ENCODE data around the gene PHTF1. TPM values are rescaled to one million over a fixed set of nuclear protein-coding genes. Genes with fewer than 3 reads are reported as not detected.

Gene PHTF1
- total RNA-seq, 1 experiment from 2014 or later, result 27.3 TPM

DNA sequence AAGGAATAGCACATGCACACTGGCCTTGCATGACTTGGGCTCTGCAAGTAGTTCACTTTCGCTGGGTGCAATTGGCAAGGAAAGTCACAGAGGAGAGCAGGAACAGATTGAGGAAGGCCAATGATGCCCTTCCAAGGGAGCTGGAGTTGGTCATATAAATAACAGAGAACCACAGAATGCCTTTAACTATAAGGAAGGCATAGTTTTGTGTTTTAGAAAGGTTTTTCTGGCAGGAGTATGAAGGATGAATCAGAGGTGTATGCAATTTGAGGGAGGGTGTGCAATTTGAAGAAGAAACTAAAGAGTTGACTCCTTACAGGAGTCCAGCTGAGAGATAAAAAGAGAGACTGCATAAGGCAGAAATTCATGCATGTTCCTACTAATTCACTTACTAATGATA, 112.1 kb downstream of the PHTF1 start:
- H2AFZ ChIP-seq (ENCODE audit: low read length), result no peak overlapping the region
- no peaks in the 10 kb centered on the region for H3K9me2 ChIP-seq (replicated peaks; ENCODE audit: low read length)
- no peak overlapping the region for H3K4me2 ChIP-seq (ENCODE audit: low read length)
- H3K36me3 ChIP-seq (ENCODE audit: low read depth, low read length), result no peaks in the 10 kb centered on the region
- ChIA-PET CTCF (no interaction called here), POLR2A (ENCODE audit: unreplicated experiment) (no interaction called here)
- no TSS peak for BruUV-seq (replicated peaks)
- TF ChIP-seq, protein P1, sequence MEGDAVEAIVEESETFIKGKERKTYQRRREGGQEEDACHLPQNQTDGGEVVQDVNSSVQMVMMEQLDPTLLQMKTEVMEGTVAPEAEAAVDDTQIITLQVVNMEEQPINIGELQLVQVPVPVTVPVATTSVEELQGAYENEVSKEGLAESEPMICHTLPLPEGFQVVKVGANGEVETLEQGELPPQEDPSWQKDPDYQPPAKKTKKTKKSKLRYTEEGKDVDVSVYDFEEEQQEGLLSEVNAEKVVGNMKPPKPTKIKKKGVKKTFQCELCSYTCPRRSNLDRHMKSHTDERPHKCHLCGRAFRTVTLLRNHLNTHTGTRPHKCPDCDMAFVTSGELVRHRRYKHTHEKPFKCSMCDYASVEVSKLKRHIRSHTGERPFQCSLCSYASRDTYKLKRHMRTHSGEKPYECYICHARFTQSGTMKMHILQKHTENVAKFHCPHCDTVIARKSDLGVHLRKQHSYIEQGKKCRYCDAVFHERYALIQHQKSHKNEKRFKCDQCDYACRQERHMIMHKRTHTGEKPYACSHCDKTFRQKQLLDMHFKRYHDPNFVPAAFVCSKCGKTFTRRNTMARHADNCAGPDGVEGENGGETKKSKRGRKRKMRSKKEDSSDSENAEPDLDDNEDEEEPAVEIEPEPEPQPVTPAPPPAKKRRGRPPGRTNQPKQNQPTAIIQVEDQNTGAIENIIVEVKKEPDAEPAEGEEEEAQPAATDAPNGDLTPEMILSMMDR (conservative IDR thresholded peaks at IDR 0.05; ENCODE audit: low read depth, low read length), result no peak
- TF ChIP-seq EZH2phosphoT487 (IDR thresholded peaks at IDR 0.05; ENCODE audit: borderline replicate concordance, low read length) (no peak), EZH2 (IDR thresholded peaks at IDR 0.05; ENCODE audit: low read length, unreplicated experiment) (no peak)
- no peak overlapping the region for H3K27ac ChIP-seq (ENCODE audit: low read length)
- no peak overlapping the region for H3K9ac ChIP-seq (ENCODE audit: low read length)
- H3K4me3 ChIP-seq (ENCODE audit: low read length), result no peak overlapping the region
- H3K27me3 ChIP-seq (ENCODE audit: low read length), result no peaks in the 10 kb centered on the region
- no peak for ATAC-seq
- H3K9me3 ChIP-seq (ENCODE audit: low read length), result no peaks in the 10 kb centered on the region
- no peaks in the 10 kb centered on the region for H3F3A ChIP-seq (ENCODE audit: low read length, unreplicated experiment)
- H3K79me2 ChIP-seq (ENCODE audit: low read length), result no peaks in the 10 kb centered on the region
- H4K20me1 ChIP-seq (ENCODE audit: low read length), result no peaks in the 10 kb centered on the region
- intact Hi-C loops (cut with micrococcal nuclease), result no loop called here
- no peaks in the 10 kb centered on the region for H3K4me1 ChIP-seq (ENCODE audit: insufficient read depth, low read length)
- DNase-seq, result no peak

Other genes with a start within 250 kb of the PHTF1 start
- 8.4 and 11.7 TPM in 2 replicates for gene RSBN1, start 53.0 kb upstream of the PHTF1 start, total RNA-seq (2014; rRNA removed)
- 0.04 and 0.17 TPM in 2 replicates for gene PTPN22, start 112.2 kb upstream of the PHTF1 start, total RNA-seq (2014; rRNA removed)
- 0.29 TPM in 1 of 2 replicates, not detected in the other for gene BCL2L15, start 128.1 kb upstream of the PHTF1 start, total RNA-seq (2014; rRNA removed)
- gene AP4B1, start 145.3 kb upstream of the PHTF1 start, total RNA-seq (2014; rRNA removed), result 15.5 and 15.8 TPM in 2 replicates
- 12.6 and 13.2 TPM in 2 replicates for gene DCLRE1B, start 145.8 kb upstream of the PHTF1 start, total RNA-seq (2014; rRNA removed)
- gene HIPK1, start 169.8 kb upstream of the PHTF1 start, total RNA-seq (2014; rRNA removed), result 18.7 and 19.9 TPM in 2 replicates
- 7.0 TPM in 2 replicates for gene OLFML3, start 220.0 kb upstream of the PHTF1 start, total RNA-seq (2014; rRNA removed)

All from PC-3 (cell line).